Activated CD4-positive, alpha-beta T cell treated with anti-CD3 and anti-CD28 coated beads, Interleukin-2, amount 50 U/mL, for 48 hours (primary cell): ENCODE results near the gene ZC3H13.
"Not testable (repeated sequence)": the region's sequence is repeated elsewhere in the genome, so short reads cannot be mapped to it uniquely, and the experiment has no call there.

ENCODE experiments used
- DNase-seq, 2 experiments: peaks; one replicate each; pipeline ENCODE4 v3.0.0-alpha.2; 2020

Gene ZC3H13

DNA sequence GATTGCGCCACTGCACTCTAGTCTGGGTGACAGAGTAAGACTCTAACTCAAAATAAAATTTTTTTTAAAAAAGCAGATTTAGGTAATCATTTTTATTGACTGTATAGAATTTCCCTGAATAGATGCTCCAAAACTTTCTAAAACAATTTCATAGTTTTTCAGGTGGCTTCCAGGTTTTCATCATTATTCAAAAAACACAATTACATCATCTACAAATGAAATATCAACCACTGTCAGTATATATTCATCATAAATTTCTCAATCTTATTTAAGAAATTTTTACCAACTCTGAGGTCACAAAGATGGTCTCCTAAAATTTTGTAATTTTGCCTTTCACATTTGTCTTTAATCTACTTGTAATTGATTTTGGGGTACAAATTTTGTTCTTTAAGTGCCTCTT is 48.1 kb downstream of the ZC3H13 start:
- DNase-seq: no peak

DNA sequence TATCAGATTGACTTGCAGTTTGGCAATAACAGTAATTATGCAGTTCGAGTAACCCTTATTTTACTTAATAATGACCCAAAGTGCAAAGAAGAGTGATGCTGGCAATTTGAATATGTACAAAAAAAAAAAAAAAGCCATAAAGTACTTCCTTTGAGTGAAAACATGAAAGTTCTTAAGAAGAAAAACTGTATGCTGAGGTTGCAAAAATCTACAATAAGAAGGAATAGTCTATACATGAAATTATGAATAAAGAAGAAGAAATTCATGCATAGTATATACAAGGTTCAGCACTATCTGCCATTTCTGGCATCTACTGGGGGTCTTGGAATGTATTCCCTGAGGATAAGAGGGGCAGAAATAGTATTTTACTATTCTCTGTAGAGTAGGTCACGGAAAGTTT is 55.9 kb downstream of the ZC3H13 start:
- DNase-seq: no peak

DNA sequence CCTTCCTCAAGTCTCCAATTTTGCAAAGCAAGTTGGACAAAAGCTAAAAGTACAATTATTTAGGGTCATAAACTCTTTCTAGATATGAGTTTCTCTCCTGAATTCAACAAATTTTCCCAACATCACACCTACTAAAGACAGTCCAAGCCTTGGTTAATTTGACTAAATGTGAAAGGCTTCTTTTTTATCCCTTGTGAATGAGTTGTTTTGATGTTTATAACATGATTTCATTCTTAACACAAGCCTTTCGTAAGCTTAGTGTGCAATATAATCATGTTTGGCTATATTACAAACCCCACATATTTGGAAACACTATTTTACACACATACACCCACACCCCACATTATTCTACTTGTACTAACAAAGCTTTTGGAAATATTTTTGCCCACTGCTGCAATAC is 57.3 kb downstream of the ZC3H13 start:
- no peak for DNase-seq

- no peak for DNase-seq
Observed at GRCh38 chr13:45994752-45995151, 57.8 kb downstream of the ZC3H13 start.

- DNase-seq: no peak
Observed at GRCh38 chr13:45989607-45990006, 62.9 kb downstream of the ZC3H13 start.

GRCh38 chr13:45981127-45981526 is 71.4 kb downstream of the ZC3H13 start:
- not testable (repeated sequence) for DNase-seq

DNA sequence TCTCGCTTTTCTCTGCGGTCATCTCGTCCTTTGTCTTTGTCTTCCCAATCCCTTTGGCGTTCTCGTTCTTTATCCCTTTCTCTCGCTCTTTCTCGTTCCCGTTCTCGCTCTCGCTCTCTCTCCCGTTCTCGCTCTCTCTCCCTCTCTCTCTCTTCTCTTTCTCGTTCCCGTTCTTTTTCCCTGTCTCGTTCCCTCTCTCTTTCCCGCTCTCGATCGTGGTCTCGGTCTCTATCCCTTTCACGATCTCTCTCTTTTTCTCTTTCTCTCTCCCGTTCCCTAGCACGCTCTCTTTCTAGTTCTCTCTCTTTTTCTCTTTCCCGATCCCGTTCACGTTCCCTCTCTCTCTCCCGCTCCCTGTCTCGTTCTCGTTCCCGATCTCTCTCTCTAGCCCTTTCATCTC is 77.2 kb downstream of the ZC3H13 start:
- DNase-seq: no peak

DNA sequence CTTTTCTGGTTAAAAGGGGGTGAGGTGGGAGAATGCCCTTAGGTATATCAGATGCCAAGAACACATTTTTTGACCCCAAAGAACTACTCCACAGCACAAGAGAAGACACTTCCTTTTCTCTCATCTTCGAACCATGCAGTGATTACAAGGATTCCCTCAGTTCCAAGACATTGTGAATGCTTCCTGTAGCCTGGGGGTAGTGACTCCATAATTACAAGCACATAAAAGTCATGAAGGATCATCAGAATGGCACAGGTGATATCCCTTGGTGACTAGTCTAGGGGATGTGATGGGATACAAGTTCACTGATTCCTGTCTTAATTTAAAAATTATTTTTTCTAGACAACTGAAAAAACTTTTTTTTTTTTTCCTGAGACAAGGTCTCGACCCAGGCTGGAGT is 78.0 kb downstream of the ZC3H13 start:
- DNase-seq: no peak

DNA sequence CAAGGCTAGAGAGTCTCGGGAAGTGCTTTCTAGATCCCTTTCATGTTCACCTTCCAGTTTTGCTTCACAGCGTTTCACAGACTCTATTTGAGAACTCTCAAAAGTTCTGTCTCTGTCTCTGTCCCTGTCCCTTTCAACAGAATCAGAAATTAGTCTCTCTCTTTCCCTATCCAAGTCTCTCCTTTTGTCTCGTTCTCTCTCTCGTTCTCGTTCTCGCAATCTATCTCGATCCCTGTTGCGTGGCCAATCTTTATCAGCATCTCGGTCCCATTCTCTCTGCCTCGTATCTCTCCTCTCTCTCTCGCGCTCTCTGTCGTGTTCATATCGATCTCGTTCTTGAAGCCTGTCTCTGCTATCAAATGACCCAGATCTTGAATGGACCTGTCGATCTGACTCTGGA is 85.0 kb downstream of the ZC3H13 start:
- DNase-seq: no peak

DNA sequence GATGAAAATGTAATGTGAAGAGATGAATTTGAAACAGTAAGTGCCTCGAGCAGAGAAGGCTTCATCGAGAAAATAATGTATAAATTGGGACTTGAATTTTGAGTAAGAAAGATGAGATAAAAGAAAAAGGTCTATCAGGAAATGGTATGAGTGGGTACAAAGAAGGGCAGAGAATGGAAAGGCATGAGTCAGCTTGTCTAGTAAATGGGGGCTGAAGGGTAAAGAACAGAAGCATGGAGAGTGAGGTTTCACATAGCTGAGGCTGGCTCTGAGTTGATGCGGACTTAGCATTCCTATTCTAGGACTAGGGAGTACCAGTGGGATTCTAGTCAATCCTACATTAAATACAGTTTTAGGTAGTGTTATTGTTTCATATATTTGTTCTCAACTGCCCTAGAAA is 85.8 kb downstream of the ZC3H13 start:
- no peak for DNase-seq

GRCh38 chr13:45961468-45961867 is 91.1 kb downstream of the ZC3H13 start:
- no peak for DNase-seq

DNA sequence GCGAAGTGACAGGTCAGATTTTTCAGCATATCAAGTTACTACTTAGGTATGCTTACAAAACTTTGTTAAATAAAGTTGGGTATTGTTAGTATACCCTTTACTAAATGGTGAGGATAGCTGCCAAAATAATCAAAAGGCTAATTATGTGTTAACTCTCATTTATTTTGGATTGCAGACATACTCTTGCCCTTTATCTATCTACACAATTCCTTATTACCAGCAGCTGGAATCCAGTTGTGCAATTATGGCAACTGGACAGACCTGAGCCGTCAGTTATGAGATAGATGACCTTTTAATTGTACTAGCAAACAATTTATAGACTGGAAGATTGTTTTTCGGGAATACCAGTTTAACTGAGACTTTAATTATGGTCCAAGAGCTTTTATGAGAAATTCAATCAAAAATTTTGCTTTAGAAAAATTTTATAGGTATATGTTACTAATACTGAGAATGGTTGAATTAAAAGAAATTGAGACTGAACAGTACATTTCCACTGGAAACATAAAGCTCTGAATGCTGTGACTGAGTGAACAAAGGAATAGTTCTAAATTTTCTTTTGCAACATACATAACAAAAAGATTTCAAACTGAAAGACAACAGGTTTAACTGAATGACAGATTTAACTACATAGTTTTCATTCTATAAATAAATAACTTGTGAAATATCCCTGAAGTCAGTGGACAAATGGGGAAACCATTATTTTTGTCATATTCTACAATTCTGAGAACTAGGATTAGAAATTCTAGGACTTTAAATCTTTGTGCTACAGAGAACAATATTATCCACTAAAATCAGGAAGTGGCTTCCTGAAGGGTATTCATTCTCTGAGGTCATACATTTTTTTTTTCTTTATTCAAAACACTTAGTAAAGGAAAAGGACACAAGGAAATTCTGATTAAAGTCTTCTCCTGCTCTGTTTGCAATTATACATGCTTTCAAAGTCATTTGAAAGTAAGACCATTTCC is 97.4 kb downstream of the ZC3H13 start:
- no peak for DNase-seq

DNA sequence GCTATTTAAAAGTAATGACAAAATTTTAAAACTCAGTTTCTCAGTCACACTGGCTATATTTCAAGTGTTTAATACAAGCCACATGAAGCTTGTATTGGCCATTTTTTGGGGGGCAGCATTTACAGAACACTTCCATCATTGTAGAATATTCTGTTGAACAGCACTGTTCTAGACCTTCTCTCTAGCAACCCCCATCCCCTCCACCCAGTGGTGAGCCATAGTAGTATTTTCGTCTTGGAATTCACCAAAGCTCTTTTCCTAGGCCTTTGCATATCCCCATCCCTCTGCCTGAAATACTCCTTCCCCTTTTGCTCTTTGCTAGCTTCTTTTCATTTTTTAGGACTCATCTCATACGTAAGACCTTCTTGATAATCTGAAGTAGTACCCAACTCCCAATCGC is 99.5 kb downstream of the ZC3H13 start:
- DNase-seq: no peak

- DNase-seq: no peak
Observed at GRCh38 chr13:45951724-45952123, 100.8 kb downstream of the ZC3H13 start.

DNA sequence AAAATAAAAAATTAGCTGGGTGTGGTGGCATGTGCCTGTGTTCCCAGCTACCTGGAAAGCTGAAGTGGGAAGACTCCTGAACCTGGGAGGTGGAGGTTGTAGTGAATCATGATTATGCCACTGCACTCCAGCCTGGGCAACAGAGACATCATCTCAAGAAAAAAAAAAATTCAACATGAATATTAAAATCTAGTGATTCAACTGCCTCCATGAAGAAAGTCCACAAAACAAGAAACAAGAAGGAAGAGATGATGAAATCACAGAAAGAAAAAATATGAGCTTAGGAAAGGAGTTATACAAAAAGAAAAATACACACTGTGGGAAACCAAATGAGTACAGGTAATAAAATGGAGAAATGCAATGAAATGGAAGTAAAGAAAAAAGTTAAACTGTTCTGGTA is 101.4 kb downstream of the ZC3H13 start:
- DNase-seq: no peak

- no peak for DNase-seq
Observed at GRCh38 chr13:45950386-45951000, 102.1 kb downstream of the ZC3H13 start.

DNA sequence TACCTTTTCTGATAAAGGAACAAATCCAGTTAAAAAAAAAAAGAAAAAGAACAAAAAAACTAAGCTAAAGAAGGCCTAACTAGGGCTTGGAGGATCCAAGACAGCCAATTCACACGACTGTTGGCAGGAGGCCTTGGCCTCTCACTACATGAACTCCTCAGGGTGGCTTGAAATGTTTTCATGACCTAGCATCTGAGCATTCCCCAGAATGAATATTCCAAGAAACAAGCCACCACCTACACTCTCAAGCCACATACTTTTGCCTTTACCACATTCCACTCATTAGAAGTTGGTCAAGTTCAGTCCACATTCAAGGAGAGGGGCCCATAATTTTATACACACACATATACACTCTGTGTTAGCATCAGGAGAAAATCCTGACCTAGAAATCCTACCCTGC is 103.4 kb downstream of the ZC3H13 start:
- DNase-seq: no peak

DNA sequence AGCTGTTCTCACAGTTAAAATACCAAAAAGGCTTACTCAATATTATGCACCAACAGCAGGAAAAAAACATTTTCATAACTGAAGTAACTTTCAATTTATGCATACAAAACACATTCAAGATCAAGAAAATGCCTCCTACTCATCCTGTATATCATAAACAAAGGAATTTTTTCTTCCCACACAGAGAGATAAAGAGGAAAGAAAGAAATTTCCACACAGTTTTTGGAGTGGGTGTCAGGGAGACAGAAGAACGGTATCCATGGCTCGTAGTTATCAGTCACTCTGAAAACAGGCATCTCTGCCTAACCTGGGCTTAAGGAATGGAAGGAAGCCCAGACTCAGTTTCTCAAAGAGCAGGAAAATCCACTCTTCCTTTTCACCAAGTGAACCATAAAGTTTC is 108.6 kb downstream of the ZC3H13 start:
- DNase-seq: no peak

DNA sequence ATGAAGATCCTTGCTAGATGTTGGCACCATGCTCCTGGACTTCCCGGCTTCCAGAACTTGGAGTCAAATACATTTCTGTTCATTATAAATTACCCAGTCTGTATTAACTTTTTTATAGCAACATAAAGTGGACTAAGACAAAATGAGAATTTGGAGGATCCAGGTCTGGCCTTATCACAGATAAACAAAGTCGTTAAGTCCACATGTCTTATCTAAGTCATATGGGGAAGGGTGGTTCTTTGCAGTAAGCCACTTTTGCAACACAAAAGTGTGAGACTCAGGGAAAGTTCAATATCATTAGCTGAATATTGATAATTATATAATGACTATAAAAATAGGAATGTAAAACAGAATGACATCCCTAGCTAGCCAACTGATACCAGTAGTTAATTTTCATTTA is 109.4 kb downstream of the ZC3H13 start:
- DNase-seq: no peak

GRCh38 chr13:45941261-45941660 is 111.3 kb downstream of the ZC3H13 start:
- DNase-seq: no peak

GRCh38 chr13:45940061-45940460 is 112.5 kb downstream of the ZC3H13 start:
- DNase-seq: no peak

- no peak for DNase-seq
Observed at GRCh38 chr13:45936621-45937020, 115.9 kb downstream of the ZC3H13 start.

- DNase-seq: no peak
Observed at GRCh38 chr13:45934283-45934682, 118.3 kb downstream of the ZC3H13 start.

GRCh38 chr13:45933203-45933908 is 119.2 kb downstream of the ZC3H13 start:
- no peak for DNase-seq
